Measurements from ENCODE around the gene MAD1L1. TPM values are rescaled to one million over a fixed set of nuclear protein-coding genes. Genes with fewer than 3 reads are reported as not detected.

Gene MAD1L1
- total RNA-seq (2021): 43.8 to 47.8 TPM (median 46.7 TPM) in 3 replicates
- Bru-seq, nascent RNA: percentile 56 among the genes with signal in this experiment
- long read RNA-seq, experiment 1, transcript MAD1L1-204 (19 exons, 2,991 nt): minor isoform, 13 of 182 reads
- long read RNA-seq, experiment 1, transcript MAD1L1-202 (19 exons, 2,762 nt): major isoform, 17 of 182 reads
- long read RNA-seq, experiment 1, partial matches to known transcripts: 15 of 182 reads
- long read RNA-seq, experiment 1, other reads (novel, unspliced or antisense): 135 of 182 reads
- long read RNA-seq, experiment 2, partial matches to known transcripts: 18 of 29 reads
- long read RNA-seq, experiment 2, other reads (novel, unspliced or antisense): 10 of 29 reads
- long read RNA-seq, experiment 3, partial matches to known transcripts: 4 of 21 reads
- long read RNA-seq, experiment 3, other reads (novel, unspliced or antisense): 17 of 21 reads

GRCh38 chr7:2232766-2233520 lies at the start of gene MAD1L1:
MAD1L1 (minus strand) TSS chr7:2232945; CDS start chr7:2230133, 2,812 bp downstream.
- DNase-seq (ENCODE audit: low spot score) (peak; percentile 91), ATAC-seq (peak; percentile 82)
- Mint-ChIP-seq H3K9me3 (no peaks in the 10 kb centered on the region), H3K27me3 (ENCODE audit: low read depth) (no peaks in the 10 kb centered on the region), H3K27ac (peak within 1 kb of the TSS; percentile 98), H3K36me3 (peaks cover 38% of the 10 kb centered on the region), H3K4me1 (peaks cover 13% of the 10 kb centered on the region), H3K4me3 (peak within 1 kb of the TSS; percentile 96)
- CTCF ChIA-PET: interaction anchor here (0.6 to 2.6 kb wide), 5 partner anchors 9 to 115 kb away, joined by 3 to 10 read pairs (median 4); partner anchors contain the start of genes MRM2 and NUDT1
- POLR2A ChIA-PET: interaction anchor here (0.6 to 2.0 kb wide), 3 partner anchors 9 to 192 kb away, joined by 3 to 8 read pairs (median 3); partner anchors contain the start of genes MRM2 and NUDT1
- TF ChIP-seq TEAD1 (CRISPR knock-in tag; IDR thresholded peaks at IDR 0.05): 0 out of 2 replicates have a peak, but pooled peaks have one; percentile 69
- no peak for TF ChIP-seq NFYB (CRISPR knock-in tag; conservative IDR thresholded peaks at IDR 0.05; ENCODE audit: low read depth)
- TF ChIP-seq FOXK1 (CRISPR knock-in tag; IDR thresholded peaks at IDR 0.05): peak; percentile 71
- no peak for TF ChIP-seq E2F4 (CRISPR knock-in tag; IDR thresholded peaks at IDR 0.05; ENCODE audit: borderline replicate concordance, low read depth)
- 0 out of 2 replicates have a peak, but pooled peaks have one; percentile 58 for TF ChIP-seq FOXP4 (CRISPR knock-in tag; IDR thresholded peaks at IDR 0.05)
- peak; percentile 68; the same call in 1 of the 2 replicates for TF ChIP-seq ZNF416 (CRISPR knock-in tag; IDR thresholded peaks at IDR 0.05)
- TF ChIP-seq MXD4 (CRISPR knock-in tag; IDR thresholded peaks at IDR 0.05; ENCODE audit: borderline replicate concordance): no peak
- no peak for TF ChIP-seq TP53 (CRISPR knock-in tag; IDR thresholded peaks at IDR 0.05)
- TF ChIP-seq NFATC4 (CRISPR knock-in tag; IDR thresholded peaks at IDR 0.05): 0 out of 2 replicates have a peak, but pooled peaks have one; percentile 27
- peak; percentile 89 for TF ChIP-seq ZNF423 (CRISPR knock-in tag; IDR thresholded peaks at IDR 0.05)
- peak; percentile 77; the same call in 1 of the 2 replicates for TF ChIP-seq HMGXB4 (CRISPR knock-in tag; IDR thresholded peaks at IDR 0.05)
- 0 out of 2 replicates have a peak, but pooled peaks have one; percentile 34 for TF ChIP-seq E2F5 (CRISPR knock-in tag; IDR thresholded peaks at IDR 0.05)
- peak; percentile 63; the same call in 1 of the 2 replicates for TF ChIP-seq FOXP1 (CRISPR knock-in tag; IDR thresholded peaks at IDR 0.05; ENCODE audit: borderline replicate concordance)
- no peak for TF ChIP-seq CBFB (CRISPR knock-in tag; IDR thresholded peaks at IDR 0.05; ENCODE audit: low read depth)
- no peak for TF ChIP-seq RORB (CRISPR knock-in tag; IDR thresholded peaks at IDR 0.05)
- peak; percentile 71 for TF ChIP-seq MAX (CRISPR knock-in tag; IDR thresholded peaks at IDR 0.05)
- TF ChIP-seq SP1 (CRISPR knock-in tag; conservative IDR thresholded peaks at IDR 0.05): peak; percentile 57
- TF ChIP-seq EMX1 (CRISPR knock-in tag; IDR thresholded peaks at IDR 0.05): 0 out of 2 replicates have a peak, but pooled peaks have one; percentile 71
- TF ChIP-seq ZBTB21 (CRISPR knock-in tag; IDR thresholded peaks at IDR 0.05; ENCODE audit: borderline replicate concordance): no peak
- peak; percentile 18; the same call in 1 of the 2 replicates for TF ChIP-seq HMGA2 (CRISPR knock-in tag; IDR thresholded peaks at IDR 0.05)
- no peak for TF ChIP-seq AR (CRISPR knock-in tag; IDR thresholded peaks at IDR 0.05)
